ENCODE results near the gene MYADML2. TPM values are rescaled to one million over a fixed set of nuclear protein-coding genes. Genes with fewer than 3 reads are reported as not detected.

Gene MYADML2
- total and polyA plus RNA-seq, 10 of the 15 experiments (the other 5 are each of a cell fraction or from before 2014, with no cell fraction given): not detected

GRCh38 chr17:81909231-81909630, 37.8 kb downstream of the MYADML2 start (continued):
- TF ChIP-seq E2F8 (IDR thresholded peaks at IDR 0.05; ENCODE audit: low read depth, partially characterized antibody) (no peak), RAD51 (IDR thresholded peaks at IDR 0.05) (no peak)

- Histone ChIP-seq H2AFZ (ENCODE audit: control insufficient read depth, low read depth, low read length) (no peak overlapping the region), H3K9me3 (replicated peaks; ENCODE audit: control insufficient read depth, insufficient read depth, low read length) (no peaks in the 10 kb centered on the region), H3K27me3 (replicated peaks in 1 of 2; ENCODE audit: control insufficient read depth in 2 of 2, insufficient read depth in 2 of 2, low read length in 1 of 2) (no peaks in the 10 kb centered on the region), H3K4me1 (ENCODE audit: control insufficient read depth, insufficient read depth, low read length) (peaks cover 5% of the 10 kb centered on the region; the same call in 1 of the 2 replicates), H3K9ac (ENCODE audit: control insufficient read depth, insufficient read depth, low read length) (no peak overlapping the region), H3K4me2 (ENCODE audit: control insufficient read depth, insufficient read depth) (no peak overlapping the region), H3K4me3 (no peak overlapping the region), H3K27ac (ENCODE audit: control insufficient read depth, insufficient read depth) (no peak overlapping the region), H3K36me3 (ENCODE audit: control insufficient read depth in 2 of 2, insufficient read depth in 2 of 2, low read length in 1 of 2) (peaks cover 6 to 14% of the 10 kb centered on the region in 2 experiments), H3K79me2 (ENCODE audit: control insufficient read depth, insufficient read depth, low read length) (peaks cover 13% of the 10 kb centered on the region), H4K20me1 (ENCODE audit: control insufficient read depth, insufficient read depth) (no peaks in the 10 kb centered on the region)
- no peak for ATAC-seq
- in situ Hi-C loops (cut with MboI) (no loop called here), intact Hi-C loops (cut with micrococcal nuclease; ENCODE audit: unreplicated experiment) (no loop called here)
- no peak for DNase-seq (ENCODE audit: low read depth, low spot score)
- SMC1A ChIA-PET (ENCODE audit: uncharacterized antibody, unreplicated experiment): no interaction called here
- TF ChIP-seq TCF12 (IDR thresholded peaks at IDR 0.05; ENCODE audit: low read depth, low read length): no peak
- TF ChIP-seq IRF4 (IDR thresholded peaks at IDR 0.05; ENCODE audit: low read depth, low read length): no peak
- TF ChIP-seq SPI1 (IDR thresholded peaks at IDR 0.05; ENCODE audit: borderline replicate concordance, insufficient read depth, low read depth, low read length): no peak
- TF ChIP-seq CEBPB (IDR thresholded peaks at IDR 0.05; ENCODE audit: borderline replicate concordance in 1 of 2, low read depth in 2 of 2, low read length in 2 of 2): no peak
- TF ChIP-seq CEBPZ (IDR thresholded peaks at IDR 0.05; ENCODE audit: low read depth, low read length): no peak
- RAD21 ChIA-PET (ENCODE audit: unreplicated experiment): no interaction called here
- 92% methylated on average over 11 of the region's 11 CpGs for WGBS (ENCODE audit: insufficient coverage, insufficient replicate concordance, low lambda C conversion rate, missing lambda C conversion rate)
- BruUV-seq (replicated peaks): no TSS peak
- no peak for FAIRE-seq
- CTCF ChIA-PET: no interaction called here
- POLR2A ChIA-PET: no interaction called here
Observed at GRCh38 chr17:81908793-81909192, 38.2 kb downstream of the MYADML2 start.

Data from GM12878 (cell line).